Thoracic aorta (tissue), 2 donors: ENCODE results near the gene TM9SF1. TPM values are rescaled to one million over a fixed set of nuclear protein-coding genes. Genes with fewer than 3 reads are reported as not detected.
A peak's percentile ranks its signal among the peaks of the same experiment; 100 is the strongest.

Experiments
- ATAC-seq: fragments of 150-250 bp; one replicate; pipeline ENCODE4 v1.8.0; 2017; ENCODE audit warnings: low read depth; ENCODE audit not compliant: insufficient number of reproducible peaks, low FRiP score
- DNase-seq: peaks from one replicate; pipeline ENCODE4 v3.0.0-alpha.2; 2020; ENCODE audit warnings: low spot score
- H3K27ac ChIP-seq, 2 donors: fragments of 200-600 bp; sonication (generic); 1 replicate in 1 of 2; 2 replicates in 1 of 2; pipeline ENCODE4 v1.5.1; 2016; ENCODE audit warnings: mild to moderate bottlenecking in 2 of 2, moderate library complexity in 2 of 2
- H3K27me3 ChIP-seq: fragments of 200-600 bp; sonication (generic); replicated peaks from 2 replicates; pipeline ENCODE4 v1.6.0; 2016; ENCODE audit warnings: mild to moderate bottlenecking; ENCODE audit not compliant: insufficient read depth
- H3K36me3 ChIP-seq: fragments of 200-600 bp; sonication (generic); one replicate; pipeline ENCODE4 v1.5.1; 2016
- H3K4me1 ChIP-seq, 2 donors: fragments of 200-600 bp; sonication (generic); 1 replicate in 1 of 2; 2 replicates in 1 of 2; pipeline versions ENCODE4 v1.5.1 to v1.6.0; 2016; ENCODE audit warnings: low read depth in 2 of 2, mild to moderate bottlenecking in 1 of 2; ENCODE audit not compliant: control insufficient read depth in 1 of 2
- H3K4me3 ChIP-seq: fragments of 200-600 bp; sonication (generic); 2 replicates; pipeline ENCODE4 v1.5.1; 2016; ENCODE audit warnings: mild to moderate bottlenecking
- H3K9me3 ChIP-seq: fragments of 200-600 bp; sonication (generic); 2 replicates; pipeline ENCODE4 v1.5.1; 2016
- total RNA-seq, 2 donors: library from RNA; depleted of rRNA; stranded (reverse); fragments of >200 nt; gene quantifications; one replicate each; pipeline versions ENCODE4 v1.1.0 to v1.2.3, GENCODE V29; 2016
- TF ChIP-seq, protein P1 (sequence below): fragments of 200-600 bp; sonication (generic); IDR thresholded peaks from one replicate; pipeline ENCODE4 v1.5.1; 2019; ENCODE audit warnings: antibody characterized with exemption

Gene TM9SF1
- total RNA-seq, 2 donors from 2014 or later: 51.8 to 81.9 TPM

- H3K9me3 ChIP-seq: no peaks in the 10 kb centered on the region
- ATAC-seq: no peak
- peaks cover 3% of the 10 kb centered on the region for H3K36me3 ChIP-seq
- peaks cover 0 to 13% of the 10 kb centered on the region in 2 donors for H3K4me1 ChIP-seq
- no peaks in the 10 kb centered on the region for H3K27me3 ChIP-seq
- no peak for DNase-seq
- TF ChIP-seq, protein P1, sequence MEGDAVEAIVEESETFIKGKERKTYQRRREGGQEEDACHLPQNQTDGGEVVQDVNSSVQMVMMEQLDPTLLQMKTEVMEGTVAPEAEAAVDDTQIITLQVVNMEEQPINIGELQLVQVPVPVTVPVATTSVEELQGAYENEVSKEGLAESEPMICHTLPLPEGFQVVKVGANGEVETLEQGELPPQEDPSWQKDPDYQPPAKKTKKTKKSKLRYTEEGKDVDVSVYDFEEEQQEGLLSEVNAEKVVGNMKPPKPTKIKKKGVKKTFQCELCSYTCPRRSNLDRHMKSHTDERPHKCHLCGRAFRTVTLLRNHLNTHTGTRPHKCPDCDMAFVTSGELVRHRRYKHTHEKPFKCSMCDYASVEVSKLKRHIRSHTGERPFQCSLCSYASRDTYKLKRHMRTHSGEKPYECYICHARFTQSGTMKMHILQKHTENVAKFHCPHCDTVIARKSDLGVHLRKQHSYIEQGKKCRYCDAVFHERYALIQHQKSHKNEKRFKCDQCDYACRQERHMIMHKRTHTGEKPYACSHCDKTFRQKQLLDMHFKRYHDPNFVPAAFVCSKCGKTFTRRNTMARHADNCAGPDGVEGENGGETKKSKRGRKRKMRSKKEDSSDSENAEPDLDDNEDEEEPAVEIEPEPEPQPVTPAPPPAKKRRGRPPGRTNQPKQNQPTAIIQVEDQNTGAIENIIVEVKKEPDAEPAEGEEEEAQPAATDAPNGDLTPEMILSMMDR: no peak
- no peak overlapping the region for H3K27ac ChIP-seq
- no peak overlapping the region for H3K4me3 ChIP-seq
These were observed 22.4 kb downstream of the TM9SF1 start for GRCh38 chr14:24172871-24173281.

- H3K27ac ChIP-seq: no peak overlapping the region
- H3K4me1 ChIP-seq: peaks cover 0 to 13% of the 10 kb centered on the region in 2 donors
- peak overlapping the region; percentile 69 for H3K4me3 ChIP-seq
- ATAC-seq: no peak
- no peak for DNase-seq
- H3K36me3 ChIP-seq: no peaks in the 10 kb centered on the region
- no peaks in the 10 kb centered on the region for H3K27me3 ChIP-seq
- TF ChIP-seq, protein P1: no peak
- H3K9me3 ChIP-seq: no peaks in the 10 kb centered on the region
These were observed 22.9 kb downstream of the TM9SF1 start for GRCh38 chr14:24172261-24172860.

DNA sequence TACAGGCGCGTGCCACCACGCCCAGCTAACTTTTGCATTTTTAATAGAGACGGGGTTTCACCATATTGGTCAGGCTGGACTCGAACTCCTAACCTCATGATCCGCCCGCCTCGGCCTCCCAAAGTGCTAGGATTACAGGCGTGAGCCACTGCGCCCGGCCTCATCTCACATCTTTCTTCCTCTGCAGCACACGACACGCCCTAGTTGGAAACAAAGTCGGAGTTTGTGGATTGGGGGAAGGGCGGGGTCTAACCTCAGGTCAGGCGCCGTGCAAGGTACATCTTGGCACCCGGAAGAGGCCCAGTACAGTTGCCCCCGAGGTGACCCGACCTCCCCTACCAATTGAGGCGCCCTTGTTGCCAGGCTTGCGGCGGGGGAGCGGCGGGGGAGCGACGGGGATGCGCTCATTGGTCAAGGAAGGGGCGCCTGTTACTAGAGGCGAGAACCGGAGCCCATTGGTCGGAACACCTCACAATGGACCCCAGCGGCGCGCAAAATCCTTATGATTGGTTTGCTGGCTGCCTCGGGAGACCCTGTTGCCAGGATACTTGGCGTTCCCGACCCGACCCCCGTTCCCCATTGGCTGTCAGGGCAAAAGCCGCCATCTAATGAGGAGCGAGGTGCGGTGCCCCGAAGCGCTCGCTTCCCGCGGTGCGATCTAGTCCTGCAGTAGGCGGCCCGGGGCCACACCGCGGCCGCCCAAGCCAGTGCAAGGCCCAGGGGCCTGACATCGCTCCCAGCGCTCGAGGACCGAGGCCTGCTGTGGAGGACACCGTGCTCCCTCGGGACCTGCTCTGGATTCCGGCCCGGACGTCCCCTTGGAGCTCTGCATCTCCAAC is 23.6 kb downstream of the TM9SF1 start, which contains the start of gene REC8:
Gene REC8 (plus strand): TSS at position 659 of the 839 bp plus-strand sequence. CDS start 473 bp downstream, outside the sequence.
- peaks cover 0 to 13% of the 10 kb centered on the region in 2 donors for H3K4me1 ChIP-seq
- H3K4me3 ChIP-seq: peak within 1 kb of the TSS; percentile 69
- peak; percentile 38 for DNase-seq
- TF ChIP-seq, protein P1: no peak
- peaks cover 3% of the 10 kb centered on the region for H3K36me3 ChIP-seq
- H3K27me3 ChIP-seq: no peaks in the 10 kb centered on the region
- no peak within 1 kb of the TSS for H3K27ac ChIP-seq
- no peak for ATAC-seq
- no peaks in the 10 kb centered on the region for H3K9me3 ChIP-seq

DNA sequence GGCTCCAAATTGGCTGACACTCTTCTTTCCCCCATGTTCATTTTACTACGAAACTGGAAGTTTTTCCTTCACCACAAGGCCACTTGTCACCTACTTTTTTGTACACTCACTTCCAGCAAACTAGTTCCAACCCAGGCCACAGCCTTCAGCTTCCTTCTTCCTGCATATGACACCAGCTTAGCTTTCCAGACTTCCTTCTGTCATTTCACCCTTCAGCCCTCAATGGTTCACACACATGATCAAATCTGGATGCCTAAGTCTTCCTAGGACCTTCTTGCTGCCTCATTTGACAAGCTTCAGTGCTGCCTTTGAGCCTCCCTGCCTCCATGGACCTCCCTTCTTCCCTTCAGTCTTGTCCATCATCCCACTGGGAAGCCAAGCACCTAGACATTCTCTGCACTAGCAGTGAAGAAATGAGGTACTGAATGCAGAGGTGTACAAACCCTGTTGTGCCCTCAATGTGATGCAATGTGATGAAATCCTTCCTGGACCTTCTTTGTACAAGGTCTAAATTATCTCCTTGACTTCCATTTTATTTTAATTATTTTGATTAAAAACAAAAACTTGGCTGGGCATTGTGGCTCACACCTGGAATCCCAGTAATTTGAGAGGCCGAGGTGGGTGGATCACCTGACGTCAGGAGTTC is 27.6 kb downstream of the TM9SF1 start:
- peaks cover 8 to 33% of the 10 kb centered on the region in 2 donors for H3K4me1 ChIP-seq
- no peaks in the 10 kb centered on the region for H3K27me3 ChIP-seq
- no peak overlapping the region for H3K27ac ChIP-seq
- H3K9me3 ChIP-seq: no peaks in the 10 kb centered on the region
- no peak overlapping the region for H3K4me3 ChIP-seq
- DNase-seq (no peak), ATAC-seq (no peak)
- TF ChIP-seq, protein P1: no peak
- H3K36me3 ChIP-seq: peaks cover 43% of the 10 kb centered on the region

DNA sequence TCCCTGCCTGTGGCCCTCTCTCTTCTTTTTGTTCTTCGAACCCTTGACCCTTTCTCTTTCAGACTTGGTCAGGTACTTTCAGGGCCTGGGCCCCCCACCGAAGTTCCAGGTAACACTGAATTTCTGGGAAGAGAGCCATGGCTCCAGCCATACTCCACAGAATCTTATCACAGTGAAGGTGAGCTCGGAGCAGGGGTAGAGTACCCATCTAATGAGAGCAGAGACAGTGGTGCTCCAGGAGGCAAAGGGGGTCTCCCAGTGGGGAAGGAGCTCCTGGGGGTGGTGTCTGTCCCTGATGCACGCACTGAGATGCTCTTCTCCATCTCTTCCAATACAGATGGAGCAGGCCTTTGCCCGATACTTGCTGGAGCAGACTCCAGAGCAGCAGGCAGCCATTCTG is 29.5 kb downstream of the TM9SF1 start:
- ATAC-seq (no peak), DNase-seq (no peak)
- peaks cover 43% of the 10 kb centered on the region for H3K36me3 ChIP-seq
- H3K9me3 ChIP-seq: no peaks in the 10 kb centered on the region
- H3K4me3 ChIP-seq: no peak overlapping the region
- H3K27ac ChIP-seq: no peak overlapping the region
- TF ChIP-seq, protein P1: no peak
- no peaks in the 10 kb centered on the region for H3K27me3 ChIP-seq
- peaks cover 15 to 34% of the 10 kb centered on the region in 2 donors for H3K4me1 ChIP-seq
